ENCODE data around the gene TERT. TPM values are rescaled to one million over a fixed set of nuclear protein-coding genes. Genes with fewer than 3 reads are reported as not detected.

TERT gene
- total and polyA plus RNA-seq, 10 of the 15 experiments (the other 5 are each of a cell fraction or from before 2014, with no cell fraction given) = 0.08 to 21.5 (median 5.0) TPM

DNA sequence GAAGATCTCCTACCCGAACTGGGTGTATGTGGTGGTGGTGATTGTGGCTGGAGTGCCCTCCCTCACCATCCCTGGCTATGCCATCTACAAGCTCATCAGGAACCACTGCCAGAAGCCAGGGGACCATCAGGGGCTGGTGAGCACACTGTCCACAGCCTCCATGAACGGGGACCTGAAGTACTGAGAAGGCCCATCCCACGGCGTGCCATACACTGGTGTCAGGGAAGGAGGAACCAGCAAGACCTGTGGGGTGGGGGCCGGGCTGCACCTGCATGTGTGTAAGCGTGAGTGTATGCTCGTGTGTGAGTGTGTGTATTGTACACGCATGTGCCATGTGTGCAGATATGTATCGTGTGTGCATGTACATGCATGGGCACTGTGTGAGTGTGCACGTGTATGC is 73.1 kb downstream of the TERT start:
- no TSS peak for BruUV-seq (replicated peaks)
- SMC1A ChIA-PET (ENCODE audit: uncharacterized antibody, unreplicated experiment) = no interaction called here
- intact Hi-C loops (cut with micrococcal nuclease; ENCODE audit: unreplicated experiment) = no loop called here

More for the DNA sequence above, 73.1 kb downstream of the TERT start:
- Histone ChIP-seq H3K9me3 (replicated peaks; ENCODE audit: control insufficient read depth, insufficient read depth, low read length) (no peaks in the 10 kb centered on the region; the same call in 2 of the 3 replicates), H3K27me3 (replicated peaks in 1 of 2; ENCODE audit: control insufficient read depth in 2 of 2, insufficient read depth in 2 of 2, low read length in 1 of 2) (no peaks in the 10 kb centered on the region; a peak in 1 of 4 replicates), H3K79me2 (ENCODE audit: control insufficient read depth, insufficient read depth, low read length) (no peaks in the 10 kb centered on the region), H3K4me3 (no peak overlapping the region), H3K36me3 (ENCODE audit: control insufficient read depth in 2 of 2, insufficient read depth in 2 of 2, low read length in 1 of 2) (no peaks in the 10 kb centered on the region), H2AFZ (ENCODE audit: control insufficient read depth, low read depth, low read length) (no peak overlapping the region), H3K27ac (ENCODE audit: control insufficient read depth, insufficient read depth) (no peak overlapping the region), H3K9ac (ENCODE audit: control insufficient read depth, insufficient read depth, low read length) (no peak overlapping the region), H3K4me2 (ENCODE audit: control insufficient read depth, insufficient read depth) (no peak overlapping the region), H4K20me1 (ENCODE audit: control insufficient read depth, insufficient read depth) (no peaks in the 10 kb centered on the region), H3K4me1 (ENCODE audit: control insufficient read depth, insufficient read depth, low read length) (no peaks in the 10 kb centered on the region)
- WGBS (ENCODE audit: insufficient coverage, insufficient replicate concordance, low lambda C conversion rate, missing lambda C conversion rate) = 48% methylated on average over 10 of the region's 10 CpGs
- CTCF ChIA-PET = interaction anchor here (0.8 kb wide), 1 partner anchor 13 kb away, joined by 3 read pairs; no protein-coding TSS in a partner anchor
- ATAC-seq (no peak), FAIRE-seq (no peak), DNase-seq (ENCODE audit: low read depth, low spot score) (no peak)
- POLR2A ChIA-PET = no interaction called here
- in situ Hi-C loops (cut with MboI) = no loop called here
- TF ChIP-seq IRF4 (IDR thresholded peaks at IDR 0.05; ENCODE audit: low read depth, low read length) (no peak), BHLHE40 (IDR thresholded peaks at IDR 0.05; ENCODE audit: borderline replicate concordance in 1 of 2, low read depth in 2 of 2, low read length in 1 of 2) (no peak), NR2C1 (IDR thresholded peaks at IDR 0.05) (no peak)
- TF ChIP-seq, protein P1, sequence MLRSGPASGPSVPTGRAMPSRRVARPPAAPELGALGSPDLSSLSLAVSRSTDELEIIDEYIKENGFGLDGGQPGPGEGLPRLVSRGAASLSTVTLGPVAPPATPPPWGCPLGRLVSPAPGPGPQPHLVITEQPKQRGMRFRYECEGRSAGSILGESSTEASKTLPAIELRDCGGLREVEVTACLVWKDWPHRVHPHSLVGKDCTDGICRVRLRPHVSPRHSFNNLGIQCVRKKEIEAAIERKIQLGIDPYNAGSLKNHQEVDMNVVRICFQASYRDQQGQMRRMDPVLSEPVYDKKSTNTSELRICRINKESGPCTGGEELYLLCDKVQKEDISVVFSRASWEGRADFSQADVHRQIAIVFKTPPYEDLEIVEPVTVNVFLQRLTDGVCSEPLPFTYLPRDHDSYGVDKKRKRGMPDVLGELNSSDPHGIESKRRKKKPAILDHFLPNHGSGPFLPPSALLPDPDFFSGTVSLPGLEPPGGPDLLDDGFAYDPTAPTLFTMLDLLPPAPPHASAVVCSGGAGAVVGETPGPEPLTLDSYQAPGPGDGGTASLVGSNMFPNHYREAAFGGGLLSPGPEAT (IDR thresholded peaks at IDR 0.05; ENCODE audit: low read depth) = no peak
- TF ChIP-seq, protein P2, sequence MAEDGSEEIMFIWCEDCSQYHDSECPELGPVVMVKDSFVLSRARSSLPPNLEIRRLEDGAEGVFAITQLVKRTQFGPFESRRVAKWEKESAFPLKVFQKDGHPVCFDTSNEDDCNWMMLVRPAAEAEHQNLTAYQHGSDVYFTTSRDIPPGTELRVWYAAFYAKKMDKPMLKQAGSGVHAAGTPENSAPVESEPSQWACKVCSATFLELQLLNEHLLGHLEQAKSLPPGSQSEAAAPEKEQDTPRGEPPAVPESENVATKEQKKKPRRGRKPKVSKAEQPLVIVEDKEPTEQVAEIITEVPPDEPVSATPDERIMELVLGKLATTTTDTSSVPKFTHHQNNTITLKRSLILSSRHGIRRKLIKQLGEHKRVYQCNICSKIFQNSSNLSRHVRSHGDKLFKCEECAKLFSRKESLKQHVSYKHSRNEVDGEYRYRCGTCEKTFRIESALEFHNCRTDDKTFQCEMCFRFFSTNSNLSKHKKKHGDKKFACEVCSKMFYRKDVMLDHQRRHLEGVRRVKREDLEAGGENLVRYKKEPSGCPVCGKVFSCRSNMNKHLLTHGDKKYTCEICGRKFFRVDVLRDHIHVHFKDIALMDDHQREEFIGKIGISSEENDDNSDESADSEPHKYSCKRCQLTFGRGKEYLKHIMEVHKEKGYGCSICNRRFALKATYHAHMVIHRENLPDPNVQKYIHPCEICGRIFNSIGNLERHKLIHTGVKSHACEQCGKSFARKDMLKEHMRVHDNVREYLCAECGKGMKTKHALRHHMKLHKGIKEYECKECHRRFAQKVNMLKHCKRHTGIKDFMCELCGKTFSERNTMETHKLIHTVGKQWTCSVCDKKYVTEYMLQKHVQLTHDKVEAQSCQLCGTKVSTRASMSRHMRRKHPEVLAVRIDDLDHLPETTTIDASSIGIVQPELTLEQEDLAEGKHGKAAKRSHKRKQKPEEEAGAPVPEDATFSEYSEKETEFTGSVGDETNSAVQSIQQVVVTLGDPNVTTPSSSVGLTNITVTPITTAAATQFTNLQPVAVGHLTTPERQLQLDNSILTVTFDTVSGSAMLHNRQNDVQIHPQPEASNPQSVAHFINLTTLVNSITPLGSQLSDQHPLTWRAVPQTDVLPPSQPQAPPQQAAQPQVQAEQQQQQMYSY (CRISPR knock-in tag; IDR thresholded peaks at IDR 0.05) = no peak
- TF ChIP-seq, protein P3, sequence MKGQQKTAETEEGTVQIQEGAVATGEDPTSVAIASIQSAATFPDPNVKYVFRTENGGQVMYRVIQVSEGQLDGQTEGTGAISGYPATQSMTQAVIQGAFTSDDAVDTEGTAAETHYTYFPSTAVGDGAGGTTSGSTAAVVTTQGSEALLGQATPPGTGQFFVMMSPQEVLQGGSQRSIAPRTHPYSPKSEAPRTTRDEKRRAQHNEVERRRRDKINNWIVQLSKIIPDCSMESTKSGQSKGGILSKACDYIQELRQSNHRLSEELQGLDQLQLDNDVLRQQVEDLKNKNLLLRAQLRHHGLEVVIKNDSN (IDR thresholded peaks at IDR 0.05; ENCODE audit: borderline replicate concordance, extremely low read length, insufficient read depth, low read depth, low read length) = no peak
- RAD21 ChIA-PET (ENCODE audit: unreplicated experiment) = no interaction called here
